ENCODE measurements around the gene DISP3. TPM values are rescaled to one million over a fixed set of nuclear protein-coding genes. Genes with fewer than 3 reads are reported as not detected.

The DISP3 gene
- total and polyA plus RNA-seq, 2 experiments from 2014 or later: 0.10 TPM; not detected in 1

GRCh38 chr1:11465307-11465706, 13.6 kb upstream of the DISP3 start:
- Histone ChIP-seq H3K4me1 (ENCODE audit: insufficient read depth) (no peaks in the 10 kb centered on the region), H3K36me3 (replicated peaks; ENCODE audit: insufficient read depth, low read depth) (no peaks in the 10 kb centered on the region), H3K79me2 (no peaks in the 10 kb centered on the region), H2AFZ (no peak overlapping the region), H3K4me3 (no peak overlapping the region), H3K4me2 (no peak overlapping the region), H4K20me1 (ENCODE audit: insufficient read depth, poor library complexity, severe bottlenecking) (no peaks in the 10 kb centered on the region), H3K9me3 (ENCODE audit: low read depth) (no peaks in the 10 kb centered on the region), H3K9me2 (replicated peaks; ENCODE audit: insufficient read depth) (no peaks in the 10 kb centered on the region), H3K27ac (no peak overlapping the region), H3K27me3 (peaks cover 16% of the 10 kb centered on the region)
- TF ChIP-seq EZH2phosphoT487 (IDR thresholded peaks at IDR 0.05; ENCODE audit: low read depth, severe bottlenecking, unreplicated experiment): no peak
- no peak for TF ChIP-seq EZH2 (IDR thresholded peaks at IDR 0.05; ENCODE audit: borderline replicate concordance)
- no peak for TF ChIP-seq CTCF (IDR thresholded peaks at IDR 0.05; ENCODE audit: poor library complexity)
- WGBS (ENCODE audit: low lambda C conversion rate, missing lambda C conversion rate): 96% methylated on average over 6 of the region's 6 CpGs
- no peak for DNase-seq (ENCODE audit: low spot score)

GRCh38 chr1:11466416-11466815, 12.5 kb upstream of the DISP3 start:
- TF ChIP-seq EZH2 (IDR thresholded peaks at IDR 0.05; ENCODE audit: borderline replicate concordance) (no peak), EZH2phosphoT487 (IDR thresholded peaks at IDR 0.05; ENCODE audit: low read depth, severe bottlenecking, unreplicated experiment) (no peak), CTCF (IDR thresholded peaks at IDR 0.05; ENCODE audit: poor library complexity) (no peak)
- Histone ChIP-seq H3K9me3 (ENCODE audit: low read depth) (no peaks in the 10 kb centered on the region), H3K4me3 (no peak overlapping the region), H3K36me3 (replicated peaks; ENCODE audit: insufficient read depth, low read depth) (no peaks in the 10 kb centered on the region), H4K20me1 (ENCODE audit: insufficient read depth, poor library complexity, severe bottlenecking) (no peaks in the 10 kb centered on the region), H3K27me3 (peaks cover 16% of the 10 kb centered on the region), H3K27ac (no peak overlapping the region), H3K4me1 (ENCODE audit: insufficient read depth) (no peaks in the 10 kb centered on the region), H3K9me2 (replicated peaks; ENCODE audit: insufficient read depth) (no peaks in the 10 kb centered on the region), H3K4me2 (no peak overlapping the region), H3K79me2 (no peaks in the 10 kb centered on the region), H2AFZ (no peak overlapping the region)
- no peak for DNase-seq (ENCODE audit: low spot score)
- WGBS (ENCODE audit: low lambda C conversion rate, missing lambda C conversion rate): 98% methylated on average over 2 of the region's 2 CpGs

GRCh38 chr1:11468878-11469277, 10.1 kb upstream of the DISP3 start:
- no peaks in the 10 kb centered on the region for H3K9me2 ChIP-seq (replicated peaks; ENCODE audit: insufficient read depth)
- H3K9me3 ChIP-seq (ENCODE audit: low read depth): no peaks in the 10 kb centered on the region
- H3K4me3 ChIP-seq: no peak overlapping the region
- TF ChIP-seq EZH2phosphoT487 (IDR thresholded peaks at IDR 0.05; ENCODE audit: low read depth, severe bottlenecking, unreplicated experiment): no peak
- TF ChIP-seq CTCF (IDR thresholded peaks at IDR 0.05; ENCODE audit: poor library complexity): no peak
- TF ChIP-seq EZH2 (IDR thresholded peaks at IDR 0.05; ENCODE audit: borderline replicate concordance): no peak
- H3K79me2 ChIP-seq: no peaks in the 10 kb centered on the region
- H2AFZ ChIP-seq: no peak overlapping the region
- no peak overlapping the region for H3K27ac ChIP-seq
- DNase-seq (ENCODE audit: low spot score): no peak
- H3K4me2 ChIP-seq: no peak overlapping the region
- 47% methylated on average over 6 of the region's 6 CpGs for WGBS (ENCODE audit: low lambda C conversion rate, missing lambda C conversion rate)
- no peaks in the 10 kb centered on the region for H3K4me1 ChIP-seq (ENCODE audit: insufficient read depth)
- no peaks in the 10 kb centered on the region for H3K36me3 ChIP-seq (replicated peaks; ENCODE audit: insufficient read depth, low read depth)
- H4K20me1 ChIP-seq (ENCODE audit: insufficient read depth, poor library complexity, severe bottlenecking): no peaks in the 10 kb centered on the region
- H3K27me3 ChIP-seq: peaks cover 16% of the 10 kb centered on the region

GRCh38 chr1:11470912-11471311, 8.0 kb upstream of the DISP3 start:
- Histone ChIP-seq H3K4me3 (no peak overlapping the region), H3K36me3 (replicated peaks; ENCODE audit: insufficient read depth, low read depth) (no peaks in the 10 kb centered on the region), H3K4me2 (no peak overlapping the region), H2AFZ (no peak overlapping the region), H3K27ac (no peak overlapping the region), H3K27me3 (peaks cover 12% of the 10 kb centered on the region), H3K79me2 (no peaks in the 10 kb centered on the region), H3K9me2 (replicated peaks; ENCODE audit: insufficient read depth) (no peaks in the 10 kb centered on the region), H4K20me1 (ENCODE audit: insufficient read depth, poor library complexity, severe bottlenecking) (no peaks in the 10 kb centered on the region), H3K9me3 (ENCODE audit: low read depth) (no peaks in the 10 kb centered on the region), H3K4me1 (ENCODE audit: insufficient read depth) (no peaks in the 10 kb centered on the region)
- DNase-seq (ENCODE audit: low spot score): no peak
- WGBS (ENCODE audit: low lambda C conversion rate, missing lambda C conversion rate): 63% methylated on average over 2 of the region's 2 CpGs
- no peak for TF ChIP-seq EZH2 (IDR thresholded peaks at IDR 0.05; ENCODE audit: borderline replicate concordance)

Measured in hepatocyte (in vitro differentiated cells).